Neural cell (in vitro differentiated cells): Measurements from ENCODE around the gene SUPT3H. TPM values are rescaled to one million over a fixed set of nuclear protein-coding genes. Genes with fewer than 3 reads are reported as not detected.

Experiments
- H2AFZ ChIP-seq: fragments of 200-600, 300-800 bp; sonication (generic), shearing (Covaris generic); 2 replicates; pipeline ENCODE4 v1.6.0; 2014; ENCODE audit warnings: low read depth, mild to moderate bottlenecking, antibody characterized with exemption, low read length, moderate library complexity
- H3F3A ChIP-seq: fragments of 200-600 bp; shearing (Covaris generic); 2 replicates; pipeline ENCODE4 v1.6.1; 2016; ENCODE audit warnings: mild to moderate bottlenecking, moderate library complexity, mixed read lengths, antibody characterized with exemption, low read length; ENCODE audit not compliant: insufficient read depth, poor library complexity, severe bottlenecking
- H3K27ac ChIP-seq: fragments of 200-600, 300-800 bp; sonication (generic), shearing (Covaris generic); 2 replicates; pipeline ENCODE4 v1.5.1; 2014; ENCODE audit warnings: mild to moderate bottlenecking, low read length, moderate library complexity
- H3K27me3 ChIP-seq: fragments of 300-800, 200-600 bp; sonication (generic), shearing (Covaris generic); 2 replicates; pipeline ENCODE4 v1.6.0; 2014; ENCODE audit warnings: mild to moderate bottlenecking, low read depth, low read length, moderate library complexity; ENCODE audit not compliant: insufficient read depth
- H3K36me3 ChIP-seq: fragments of 300-800, 200-600 bp; sonication (generic), shearing (Covaris generic); 2 replicates; pipeline ENCODE4 v1.5.1; 2014; ENCODE audit warnings: mild to moderate bottlenecking, antibody characterized with exemption, low read length, moderate library complexity; ENCODE audit not compliant: insufficient read depth
- H3K4me2 ChIP-seq: fragments of 300-800, 200-600 bp; sonication (generic), shearing (Covaris generic); 2 replicates; pipeline ENCODE4 v1.6.0; 2014; ENCODE audit warnings: mild to moderate bottlenecking, low read length
- H3K4me3 ChIP-seq: fragments of 300-800, 200-600 bp; sonication (generic), shearing (Covaris generic); 2 replicates; pipeline ENCODE4 v1.5.1; 2014; ENCODE audit warnings: mild to moderate bottlenecking, low read length, moderate library complexity
- H3K79me2 ChIP-seq: fragments of 200-600 bp; shearing (Covaris generic); replicated peaks from 2 replicates; pipeline ENCODE4 v1.6.0; 2014; ENCODE audit warnings: mild to moderate bottlenecking, low read length, moderate library complexity; ENCODE audit not compliant: insufficient read depth
- H3K9ac ChIP-seq: fragments of 300-800, 200-600 bp; sonication (generic), shearing (Covaris generic); 2 replicates; pipeline ENCODE4 v1.6.1; 2016; ENCODE audit warnings: mild to moderate bottlenecking, low read length, mixed read lengths
- H3K9me2 ChIP-seq: fragments of 200-600 bp; shearing (Covaris generic); 2 replicates; pipeline ENCODE4 v1.6.1; 2016; ENCODE audit warnings: mild to moderate bottlenecking, low read length, mixed read lengths; ENCODE audit not compliant: insufficient read depth
- H3K9me3 ChIP-seq: fragments of 200-600, 300-800 bp; sonication (generic), shearing (Covaris generic); 2 replicates; pipeline ENCODE4 v1.6.1; 2016; ENCODE audit warnings: mild to moderate bottlenecking, mixed run types, low read length, moderate library complexity, mixed read lengths
- H4K20me1 ChIP-seq: fragments of 200-600 bp; shearing (Covaris generic); 2 replicates; pipeline ENCODE4 v1.6.1; 2016; ENCODE audit warnings: mild to moderate bottlenecking, mixed run types; ENCODE audit not compliant: insufficient read depth
- CTCF ChIP-seq: fragments of 450-650 bp; IDR thresholded peaks from 2 replicates; pipeline ENCODE4 v1.5.1; 2014; ENCODE audit warnings: antibody characterized with exemption, mild to moderate bottlenecking, moderate library complexity; ENCODE audit not compliant: poor library complexity, severe bottlenecking
- EP300 ChIP-seq: fragments of 450-650 bp; conservative IDR thresholded peaks from 2 replicates; pipeline ENCODE4 v1.6.1; 2014; ENCODE audit warnings: antibody characterized with exemption, mild to moderate bottlenecking, moderate library complexity; ENCODE audit not compliant: poor library complexity, severe bottlenecking
- EZH2 ChIP-seq: fragments of 200-600, 300-800 bp; shearing (Covaris generic), sonication (generic); IDR thresholded peaks from 2 replicates; pipeline ENCODE4 v1.6.1; 2014; ENCODE audit warnings: antibody characterized with exemption, low read length, borderline replicate concordance, mild to moderate bottlenecking; ENCODE audit not compliant: insufficient read depth, poor library complexity, severe bottlenecking
- MXI1 ChIP-seq: fragments of 450-650 bp; conservative IDR thresholded peaks from 2 replicates; pipeline ENCODE4 v1.6.1; 2014; ENCODE audit warnings: antibody characterized with exemption, mild to moderate bottlenecking; ENCODE audit not compliant: poor library complexity, severe bottlenecking
- POLR2AphosphoS5 ChIP-seq: IDR thresholded peaks from 2 replicates; pipeline ENCODE4 v1.6.1; 2012
- RAD21 ChIP-seq: fragments of 450-650 bp; conservative IDR thresholded peaks from 2 replicates; pipeline ENCODE4 v1.6.1; 2014; ENCODE audit warnings: antibody characterized with exemption, mild to moderate bottlenecking, moderate library complexity
- REST ChIP-seq: IDR thresholded peaks from 2 replicates; pipeline ENCODE4 v1.6.1; 2012; ENCODE audit warnings: borderline replicate concordance
- SMC3 ChIP-seq: fragments of 450-650 bp; conservative IDR thresholded peaks from 2 replicates; pipeline ENCODE4 v1.6.1; 2014; ENCODE audit warnings: antibody characterized with exemption, mild to moderate bottlenecking, moderate library complexity; ENCODE audit not compliant: poor library complexity
- TAF1 ChIP-seq: IDR thresholded peaks from 2 replicates; pipeline ENCODE4 v1.6.1; 2012; ENCODE audit warnings: low read depth
- polyA plus RNA-seq: library from polyadenylated mRNA; depleted of rRNA; stranded (reverse); fragments of >200 nt; gene quantifications from 2 replicates; pipeline ENCODE4 v1.2.3, GENCODE V29; 2014

The SUPT3H gene
- polyA plus RNA-seq, 1 donor from 2014 or later = 6.8 TPM

DNA sequence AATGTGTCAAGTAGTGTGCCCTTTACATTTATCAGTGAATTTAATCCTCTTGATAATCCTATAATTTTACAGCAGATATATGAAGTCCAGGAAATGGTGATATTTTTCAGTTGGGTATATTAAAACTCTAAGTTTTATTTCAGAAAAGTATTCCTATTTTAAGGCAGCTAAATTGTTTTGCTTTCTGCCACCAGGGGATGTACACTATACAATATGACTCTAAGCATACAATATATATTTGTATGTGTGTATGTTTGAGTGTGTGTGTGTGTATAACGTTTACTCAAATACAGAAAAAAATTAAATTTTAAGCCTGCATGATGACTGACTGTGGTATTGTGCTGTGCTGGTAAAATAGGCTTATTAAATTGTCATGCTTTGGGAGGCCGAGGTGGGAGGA lies 151.7 kb downstream of the SUPT3H start:
- no peaks in the 10 kb centered on the region for H3K79me2 ChIP-seq
- no peak overlapping the region for H3K4me3 ChIP-seq
- H3K36me3 ChIP-seq = no peaks in the 10 kb centered on the region
- H4K20me1 ChIP-seq = no peaks in the 10 kb centered on the region
- H3K27me3 ChIP-seq = no peaks in the 10 kb centered on the region
- H2AFZ ChIP-seq = no peak overlapping the region
- H3K9me3 ChIP-seq = no peaks in the 10 kb centered on the region
- H3K9me2 ChIP-seq = no peaks in the 10 kb centered on the region
- no peak overlapping the region for H3K4me2 ChIP-seq
- no peaks in the 10 kb centered on the region for H3F3A ChIP-seq
- TF ChIP-seq EZH2 (no peak), SMC3 (no peak), CTCF (no peak), RAD21 (no peak), EP300 (no peak), POLR2AphosphoS5 (no peak), MXI1 (no peak), REST (no peak), TAF1 (no peak)
- H3K9ac ChIP-seq = no peak overlapping the region
- H3K27ac ChIP-seq = no peak overlapping the region

- H4K20me1 ChIP-seq = no peaks in the 10 kb centered on the region
- no peak overlapping the region for H3K4me3 ChIP-seq
- no peak overlapping the region for H2AFZ ChIP-seq
- H3F3A ChIP-seq = no peaks in the 10 kb centered on the region
- H3K79me2 ChIP-seq = no peaks in the 10 kb centered on the region
- no peaks in the 10 kb centered on the region for H3K9me2 ChIP-seq
- no peaks in the 10 kb centered on the region for H3K27me3 ChIP-seq
- H3K27ac ChIP-seq = no peak overlapping the region
- TF ChIP-seq POLR2AphosphoS5 = no peak
- no peak for TF ChIP-seq SMC3
- TF ChIP-seq EP300 = no peak
- no peak for TF ChIP-seq MXI1
- TF ChIP-seq RAD21 = no peak
- TF ChIP-seq EZH2 = no peak
- no peak for TF ChIP-seq REST
- no peak for TF ChIP-seq CTCF
- no peak for TF ChIP-seq TAF1
- H3K36me3 ChIP-seq = no peaks in the 10 kb centered on the region
- no peak overlapping the region for H3K9ac ChIP-seq
- H3K4me2 ChIP-seq = no peak overlapping the region
- H3K9me3 ChIP-seq = no peaks in the 10 kb centered on the region
These were observed 155.4 kb downstream of the SUPT3H start for GRCh38 chr6:45222380-45222779.
